Stimulated activated CD4-positive, alpha-beta T cell treated with anti-CD3 and anti-CD28 coated beads, Interleukin-1b, Interleukin-23, amount 100 ng/mL, for 48 hours (primary cell): ENCODE data around the gene FAM20C.

Experiments used
- DNase-seq: peaks from one replicate; pipeline ENCODE4 v3.0.0-alpha.2; 2020

The FAM20C gene

GRCh38 chr7:247636-248035 is 55.3 kb downstream of the FAM20C start:
- DNase-seq = no peak

- no peak for DNase-seq
Measured at GRCh38 chr7:248732-249435, 56.5 kb downstream of the FAM20C start.

GRCh38 chr7:249989-250388 is 57.6 kb downstream of the FAM20C start:
- DNase-seq = no peak

- DNase-seq = no peak
Measured at GRCh38 chr7:250523-250922, 58.2 kb downstream of the FAM20C start.

GRCh38 chr7:251005-251404 is 58.6 kb downstream of the FAM20C start:
- no peak for DNase-seq

GRCh38 chr7:251446-252175 is 59.2 kb downstream of the FAM20C start:
- no peak for DNase-seq

GRCh38 chr7:252216-252965 is 60.0 kb downstream of the FAM20C start:
- no peak for DNase-seq

- no peak for DNase-seq
Measured at GRCh38 chr7:252981-253380, 60.6 kb downstream of the FAM20C start.

GRCh38 chr7:253581-254336 is 61.4 kb downstream of the FAM20C start:
- no peak for DNase-seq

GRCh38 chr7:254337-255037 is 62.1 kb downstream of the FAM20C start:
- DNase-seq = no peak

GRCh38 chr7:255038-255435 is 62.7 kb downstream of the FAM20C start:
- DNase-seq = no peak

- DNase-seq = no peak
Measured at GRCh38 chr7:255721-256361, 63.5 kb downstream of the FAM20C start.

- no peak for DNase-seq
Measured at GRCh38 chr7:256461-256940, 64.1 kb downstream of the FAM20C start.

- no peak for DNase-seq
Measured at GRCh38 chr7:256981-257646, 64.7 kb downstream of the FAM20C start.

- no peak for DNase-seq
Measured at GRCh38 chr7:257647-257992, 65.2 kb downstream of the FAM20C start.

- no peak for DNase-seq
Measured at GRCh38 chr7:258476-259190, 66.3 kb downstream of the FAM20C start.

GRCh38 chr7:259191-259505 is 66.8 kb downstream of the FAM20C start:
- DNase-seq = no peak

- no peak for DNase-seq
Measured at GRCh38 chr7:259751-260405, 67.5 kb downstream of the FAM20C start.

- DNase-seq = no peak
Measured at GRCh38 chr7:260441-261281, 68.3 kb downstream of the FAM20C start.
